OCI-LY3 (cell line): ENCODE data around the gene ARID3B.

Experiments
- CTCF ChIP-seq: fragments of 200-600, 300-600 bp; sonication (generic); IDR thresholded peaks from 2 replicates; pipeline ENCODE4 v1.5.1; 2014; ENCODE audit warnings: antibody characterized with exemption, low read length, low read depth
- EZH2phosphoT487 ChIP-seq: fragments of 200-600 bp; shearing (Covaris generic); IDR thresholded peaks from 2 replicates; pipeline ENCODE4 v1.6.1; 2018; ENCODE audit warnings: antibody characterized with exemption, mixed run types, low read depth

GRCh38 chr15:74547616-74548015 is 6.6 kb downstream of the ARID3B start:
- TF ChIP-seq CTCF (no peak), EZH2phosphoT487 (no peak)
